Measurements from ENCODE around the gene DCT.

GRCh38 chr13:94505730-94506129 is 26.2 kb upstream of the DCT start:
- TF ChIP-seq POLR2A (IDR thresholded peaks at IDR 0.05) = no peak
- no peak for TF ChIP-seq CTCF (IDR thresholded peaks at IDR 0.05 in 8 of 11, conservative IDR thresholded peaks at IDR 0.05 in 3 of 11)
- TF ChIP-seq POLR2AphosphoS5 (IDR thresholded peaks at IDR 0.05) = no peak
